Fibroblast of gingiva (primary cell): ENCODE results near the gene REEP2.

Experiments
- DNase-seq: peaks from one replicate; pipeline ENCODE4 v3.0.0-alpha.2; 2011; ENCODE audit warnings: low read depth

The REEP2 gene

DNA sequence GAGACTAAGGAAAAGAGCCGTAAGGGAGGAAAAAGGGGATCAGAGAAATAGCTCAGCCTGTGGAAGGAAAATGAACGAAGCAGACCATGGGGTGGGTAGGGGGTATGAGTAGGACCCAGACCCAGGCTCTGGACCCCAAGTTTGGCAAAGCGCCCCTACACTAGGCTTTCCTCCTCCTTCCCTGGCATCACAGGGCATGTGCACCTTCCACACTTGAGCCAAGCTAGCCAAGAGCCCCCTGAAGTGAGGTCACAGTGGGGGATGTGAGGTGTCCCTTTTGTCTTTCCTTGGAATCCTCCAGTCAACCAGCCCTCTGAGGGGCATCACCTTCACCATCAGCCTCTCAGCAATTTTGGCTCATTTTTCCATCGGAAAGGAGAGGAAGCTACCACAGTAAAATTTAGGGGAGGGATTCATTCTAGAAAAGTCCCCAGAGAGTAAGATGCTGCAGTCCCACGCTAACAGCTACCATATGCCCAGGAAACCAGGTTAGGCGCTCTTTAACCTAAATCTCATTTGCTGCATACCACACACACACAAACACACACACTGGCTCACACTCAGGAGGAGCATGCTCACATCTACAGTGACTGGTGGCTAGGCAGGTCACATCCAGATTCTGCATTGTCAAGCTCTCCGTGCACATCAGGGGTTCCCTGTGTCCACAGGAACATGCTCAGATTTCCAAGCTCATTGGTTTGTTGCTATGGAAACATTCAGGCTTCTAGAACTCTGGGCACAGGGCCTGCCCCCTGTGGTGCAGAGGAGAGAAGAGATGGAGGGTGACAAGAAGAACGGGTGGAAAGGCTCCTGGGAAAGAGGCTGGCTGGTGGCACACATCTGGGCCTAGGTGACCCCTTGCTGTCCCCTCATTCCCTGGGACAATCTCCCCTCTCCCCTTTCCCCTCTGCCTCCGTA lies 9.9 kb downstream of the REEP2 start:
- DNase-seq, result peak; percentile 81

DNA sequence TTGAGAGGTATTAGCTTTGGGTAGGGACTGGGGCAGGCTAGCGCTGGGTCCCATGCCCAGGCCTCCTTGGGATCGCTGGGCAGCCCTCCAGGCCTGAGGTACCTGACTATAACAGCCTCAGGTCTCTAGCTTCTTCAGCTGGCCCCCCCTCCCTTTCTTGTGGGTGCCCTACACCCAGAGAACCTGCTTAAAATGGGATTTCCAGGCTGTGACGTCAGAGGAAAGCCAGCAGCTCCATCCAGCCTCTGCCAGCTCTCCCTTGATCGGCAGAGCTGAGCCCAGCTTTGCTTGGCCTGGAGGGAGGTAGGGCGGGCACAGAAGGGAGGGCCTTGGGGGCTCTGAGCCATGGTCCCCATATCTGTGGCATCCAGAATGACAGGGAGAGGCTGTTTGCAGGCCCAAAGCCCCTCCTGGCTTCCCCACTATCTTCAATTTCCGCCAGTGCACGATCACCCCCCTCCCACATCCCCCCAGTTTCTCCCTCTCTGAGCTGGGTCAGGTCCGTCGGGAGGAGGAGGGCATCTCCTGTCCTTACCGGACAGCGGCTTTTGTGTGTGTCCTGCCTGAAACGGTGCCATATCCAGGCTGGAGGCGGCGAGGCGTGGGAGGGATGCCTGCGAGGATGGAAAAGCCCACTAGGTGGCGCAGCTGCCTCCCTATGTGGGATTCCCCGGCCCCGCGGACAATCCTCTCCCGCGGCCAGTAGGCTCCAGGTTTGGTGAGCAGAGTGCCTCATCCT lies 10.8 kb downstream of the REEP2 start:
- DNase-seq, result peak; percentile 68

DNA sequence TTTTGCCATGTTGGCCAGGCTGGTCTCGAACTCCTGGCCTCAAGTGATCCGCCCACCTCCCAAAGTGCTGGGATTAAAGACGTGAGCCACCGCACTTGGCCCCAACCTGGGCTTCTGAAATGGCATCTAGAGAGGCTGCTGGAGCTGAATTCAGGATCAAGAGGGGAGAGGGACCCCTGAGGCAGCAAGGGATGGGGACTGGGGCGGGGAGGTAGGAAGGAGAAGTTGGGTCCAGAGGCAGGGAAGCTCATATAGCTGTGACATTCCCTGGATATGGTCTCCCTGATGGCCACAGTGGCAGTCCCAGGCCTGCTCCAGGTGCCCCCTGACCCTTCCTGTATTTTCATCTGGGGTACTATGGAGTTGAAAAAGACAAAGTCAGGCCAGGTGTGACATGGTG lies 12.1 kb downstream of the REEP2 start:
- DNase-seq, result no peak

DNA sequence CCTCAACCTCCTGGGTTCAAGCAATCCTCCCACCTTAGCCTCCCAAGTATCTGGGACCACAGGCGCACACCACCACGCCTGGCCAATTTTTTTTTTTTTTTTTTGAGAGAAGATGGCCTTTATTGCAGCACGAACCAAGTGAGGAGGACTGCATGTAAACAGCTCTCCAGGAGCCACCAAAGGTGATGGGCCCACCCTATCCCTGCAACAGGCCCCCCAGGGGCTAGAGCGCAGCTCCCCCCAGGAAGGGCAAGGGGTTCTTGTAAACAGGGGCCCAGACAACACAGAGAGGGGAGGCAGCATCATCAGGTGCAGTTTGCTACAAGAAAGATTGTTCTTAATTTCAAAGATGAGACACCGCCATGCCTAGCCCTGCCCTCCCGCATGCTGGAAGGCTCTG lies 13.9 kb downstream of the REEP2 start:
- no peak for DNase-seq

DNA sequence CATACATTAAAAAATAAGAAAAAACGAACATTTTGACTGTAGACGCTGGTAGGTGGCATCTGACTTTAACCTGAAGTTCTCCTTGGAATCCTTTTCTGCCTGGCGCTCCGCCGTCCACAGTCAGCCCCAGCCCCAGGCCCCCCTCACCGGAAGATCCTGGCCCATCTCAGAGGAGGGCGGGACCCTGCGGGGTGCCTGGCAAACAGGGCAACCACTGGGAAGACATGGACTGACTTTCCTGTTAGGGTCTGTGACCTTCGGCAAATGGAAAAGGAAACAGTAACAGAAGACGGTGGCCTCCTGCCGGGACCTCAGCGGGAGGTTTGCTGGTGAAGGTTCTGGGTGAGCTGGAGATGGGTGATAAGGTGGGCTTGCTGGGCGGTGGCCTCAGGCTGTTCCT lies 14.7 kb downstream of the REEP2 start:
- DNase-seq, result no peak

DNA sequence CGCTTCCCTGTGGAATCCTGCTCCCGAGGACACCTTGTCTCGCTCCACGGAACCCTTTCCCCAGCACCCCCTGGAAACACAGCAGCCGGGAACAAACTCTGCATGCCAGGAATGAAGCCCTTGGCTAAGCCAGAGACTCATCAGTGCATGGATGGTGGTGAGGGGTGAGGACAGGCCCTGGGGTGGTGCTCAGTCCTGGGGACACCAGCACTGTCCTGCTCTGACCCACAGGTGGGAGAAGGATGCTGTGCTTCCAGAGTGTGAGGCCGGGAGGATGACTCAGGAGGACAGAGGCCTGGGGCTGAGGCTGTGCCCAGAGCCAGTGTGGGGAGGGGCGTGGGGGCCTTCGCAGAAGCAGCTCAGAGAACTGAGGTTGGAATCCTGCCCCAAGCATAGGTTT lies 15.3 kb downstream of the REEP2 start:
- no peak for DNase-seq

DNA sequence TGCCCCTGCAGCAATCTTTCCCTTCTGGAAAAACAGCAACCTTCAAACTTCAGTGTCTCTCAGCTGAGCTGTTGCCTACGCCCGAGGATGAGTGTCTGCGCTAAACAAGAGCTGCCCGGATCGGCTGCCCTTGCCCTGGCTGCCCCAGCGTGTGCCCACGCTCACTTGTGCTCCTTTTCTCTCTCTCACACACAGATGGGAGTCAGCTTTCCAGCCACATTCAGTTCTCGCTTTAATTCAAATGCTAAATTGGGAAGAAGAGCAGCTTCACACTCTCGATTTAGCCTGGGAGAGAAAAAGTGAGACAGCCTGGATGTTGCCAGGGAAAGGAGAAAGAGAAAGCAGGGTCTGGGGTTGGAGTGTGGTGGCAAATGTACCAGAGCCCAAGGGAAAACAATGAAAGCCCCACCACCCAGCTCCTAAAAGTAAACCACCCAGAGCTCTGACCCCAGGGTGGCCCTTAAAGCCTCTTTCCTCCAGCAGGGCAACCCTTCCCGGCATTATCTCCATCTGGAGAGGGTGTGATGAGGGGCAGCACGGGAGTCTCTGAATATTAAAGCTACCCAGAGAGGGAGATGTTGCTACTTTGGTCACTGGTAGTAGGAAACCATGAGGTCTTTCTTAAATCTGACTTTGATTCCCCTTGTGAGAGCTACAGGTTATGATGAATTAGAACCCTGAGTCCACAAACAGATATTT lies 16.5 kb downstream of the REEP2 start:
- no peak for DNase-seq

DNA sequence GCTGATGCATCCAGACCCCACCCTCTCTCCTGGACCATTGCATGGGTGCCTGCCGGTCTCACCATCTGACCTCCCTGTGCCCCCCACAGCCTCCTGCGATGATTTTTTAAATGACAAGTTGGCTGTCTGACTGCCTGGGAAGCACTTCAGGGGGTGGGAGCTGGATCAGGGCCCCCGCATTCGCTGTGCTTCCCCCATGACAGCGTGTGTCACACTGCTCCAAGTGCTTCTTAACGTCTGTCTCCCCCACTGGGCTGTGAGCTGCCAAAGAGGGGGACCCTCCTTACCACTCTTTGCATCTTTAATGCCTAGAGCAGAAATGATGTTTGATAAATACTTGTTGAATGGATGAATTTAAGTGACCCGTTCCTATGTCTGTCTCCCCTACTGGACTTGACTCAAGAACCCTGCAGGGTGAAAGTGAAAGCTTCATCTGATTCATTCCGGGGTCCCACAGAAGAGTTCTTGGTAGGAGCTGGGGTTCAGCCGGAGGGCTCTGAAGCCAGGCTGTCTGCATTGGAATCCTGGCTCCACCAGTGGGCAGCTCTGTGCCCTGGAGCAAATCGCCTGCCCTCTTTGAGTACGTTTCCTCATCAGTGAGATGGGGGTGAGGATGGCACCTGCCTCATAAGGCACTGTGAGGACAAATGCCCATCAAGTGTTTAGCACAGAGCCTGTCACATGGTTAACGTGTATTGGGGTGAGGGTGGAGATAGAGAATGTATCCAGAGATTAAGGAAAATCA lies 18.8 kb downstream of the REEP2 start:
- no peak for DNase-seq

DNA sequence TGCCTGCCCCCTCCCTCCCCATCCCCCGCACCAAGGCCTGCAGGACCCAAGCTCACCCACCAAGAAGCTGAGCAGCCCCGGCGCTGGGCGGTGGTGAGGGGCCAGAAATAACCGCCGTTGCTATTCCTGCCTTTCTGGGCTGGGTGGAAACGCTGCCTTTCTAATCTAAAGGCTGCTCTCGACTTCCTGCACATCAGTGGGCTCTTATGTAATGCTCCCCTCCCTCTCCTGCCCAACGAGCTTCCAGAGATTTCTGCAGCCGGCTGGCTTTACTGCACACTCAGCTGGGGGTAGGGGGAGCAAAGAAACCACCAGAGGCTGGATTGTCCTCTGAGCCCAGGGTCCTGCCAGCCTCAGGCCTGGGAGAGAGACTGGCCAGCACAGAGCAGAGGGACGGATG lies 19.5 kb downstream of the REEP2 start:
- no peak for DNase-seq

DNA sequence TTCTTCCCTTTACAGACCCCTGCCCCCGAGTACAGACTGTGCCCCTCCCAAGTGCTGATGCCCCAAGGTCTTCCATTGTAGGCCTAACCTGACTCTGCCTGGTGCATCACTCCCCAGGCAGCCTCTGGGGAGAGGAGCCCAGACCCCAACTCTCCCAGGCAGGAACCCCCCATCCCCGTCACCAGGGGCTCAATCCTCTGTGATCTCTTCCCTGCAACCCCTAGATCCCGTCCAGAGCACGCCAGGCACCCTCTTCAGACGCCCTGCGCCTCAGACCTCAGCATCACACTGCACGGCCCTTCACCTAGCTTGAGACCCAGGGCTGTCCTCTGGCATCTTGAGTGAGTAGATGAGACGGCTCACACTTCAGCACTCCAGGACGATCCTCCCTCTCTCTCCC lies 20.0 kb downstream of the REEP2 start:
- DNase-seq, result no peak

DNA sequence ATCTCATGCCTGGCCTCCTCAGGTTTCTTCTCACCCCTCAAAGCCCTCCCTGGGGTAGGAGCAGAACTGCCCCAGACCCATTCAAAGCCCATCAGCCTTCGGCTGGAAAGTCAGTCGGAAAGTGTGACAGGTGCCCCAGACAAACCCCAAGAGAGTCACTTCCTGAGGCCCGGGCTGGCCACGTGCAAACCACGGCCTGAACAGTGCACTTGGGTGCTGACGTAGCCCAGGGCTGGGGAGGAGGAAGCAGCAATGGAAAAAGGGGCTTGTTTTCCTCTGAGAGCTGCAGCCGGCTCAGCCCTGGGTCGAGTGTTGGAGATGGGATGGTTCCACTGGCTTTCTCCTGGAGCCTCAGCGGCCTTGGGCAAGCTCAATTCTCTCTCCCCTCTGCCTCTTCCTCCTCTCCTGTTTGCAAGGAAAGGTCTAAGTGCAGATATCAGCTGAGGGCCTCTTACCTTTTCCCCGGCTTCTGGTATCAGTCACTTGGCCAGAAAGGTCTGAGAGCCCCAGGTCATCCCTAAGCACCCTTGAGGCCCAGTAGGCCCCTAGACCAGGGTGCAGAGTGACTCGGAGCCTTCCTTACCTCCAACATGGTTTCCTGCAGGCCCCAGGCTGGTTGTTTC lies 20.6 kb downstream of the REEP2 start:
- DNase-seq, result no peak

DNA sequence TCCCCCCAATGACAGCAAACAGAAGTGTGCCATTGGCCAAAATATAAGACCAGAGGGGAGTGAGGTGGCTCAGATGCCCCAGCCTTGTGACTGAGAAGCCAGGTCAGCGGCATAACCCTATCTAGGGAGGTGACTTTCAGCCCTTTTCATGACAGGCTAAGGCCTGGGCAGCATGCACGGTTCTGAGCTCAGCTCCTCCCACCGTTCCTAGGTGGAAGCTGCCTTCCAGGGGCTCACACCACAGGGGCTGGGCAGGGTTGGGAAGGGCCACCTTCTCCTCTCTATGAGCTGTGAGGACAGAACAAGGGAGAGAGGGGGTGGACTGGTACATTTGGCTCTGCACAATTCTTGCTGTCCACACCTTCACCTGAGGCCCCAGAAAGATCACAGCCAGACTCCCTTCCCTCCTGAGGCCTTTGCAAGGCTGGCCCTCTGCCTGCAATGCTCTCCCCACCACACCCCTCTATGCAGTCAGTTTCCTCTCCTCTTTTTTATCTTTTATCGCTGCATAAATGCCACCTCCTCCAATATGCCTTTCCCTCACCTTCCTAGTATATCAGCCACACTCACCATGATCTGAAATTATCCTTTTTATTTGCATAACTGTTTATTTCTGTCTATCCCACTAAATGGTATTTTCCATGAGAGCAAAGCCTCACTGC lies 21.3 kb downstream of the REEP2 start:
- no peak for DNase-seq

DNA sequence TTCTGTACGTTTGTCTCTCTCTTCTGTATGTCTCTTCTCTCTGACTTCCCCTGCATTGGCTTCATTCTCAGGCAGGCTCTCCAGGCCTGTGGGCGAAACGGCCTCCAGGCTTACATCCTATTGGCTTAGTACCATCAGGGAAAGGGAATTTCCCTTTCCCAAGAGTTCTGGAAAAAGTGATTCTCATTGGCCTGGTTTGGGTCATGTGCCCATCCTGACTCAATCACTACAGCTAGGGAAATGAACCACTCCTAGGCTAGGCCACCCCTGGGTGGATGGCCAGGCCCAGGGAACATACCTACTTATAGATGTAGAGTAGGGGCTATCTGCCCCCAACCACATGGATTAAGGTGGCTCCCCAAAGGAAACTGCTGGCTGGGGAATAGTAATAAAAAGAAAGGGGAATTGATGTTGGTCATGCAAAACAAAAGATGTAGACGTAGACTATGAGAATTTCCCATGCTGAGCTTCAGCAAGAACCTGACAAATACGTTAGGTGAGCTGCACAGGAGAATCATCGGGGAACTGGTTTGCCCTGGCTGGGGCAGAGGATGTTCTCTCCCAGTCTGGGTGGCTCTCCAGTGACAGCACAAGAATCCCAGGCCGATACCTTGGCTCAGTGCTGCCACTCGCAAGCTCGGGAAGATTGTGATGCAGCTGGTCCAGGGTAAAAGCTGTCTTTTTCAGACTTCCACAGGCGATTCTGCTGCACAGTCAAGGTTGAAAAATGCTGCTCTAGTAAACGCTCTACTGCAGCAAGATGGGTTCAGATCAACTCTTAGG lies 22.7 kb downstream of the REEP2 start:
- DNase-seq, result peak; percentile 70

DNA sequence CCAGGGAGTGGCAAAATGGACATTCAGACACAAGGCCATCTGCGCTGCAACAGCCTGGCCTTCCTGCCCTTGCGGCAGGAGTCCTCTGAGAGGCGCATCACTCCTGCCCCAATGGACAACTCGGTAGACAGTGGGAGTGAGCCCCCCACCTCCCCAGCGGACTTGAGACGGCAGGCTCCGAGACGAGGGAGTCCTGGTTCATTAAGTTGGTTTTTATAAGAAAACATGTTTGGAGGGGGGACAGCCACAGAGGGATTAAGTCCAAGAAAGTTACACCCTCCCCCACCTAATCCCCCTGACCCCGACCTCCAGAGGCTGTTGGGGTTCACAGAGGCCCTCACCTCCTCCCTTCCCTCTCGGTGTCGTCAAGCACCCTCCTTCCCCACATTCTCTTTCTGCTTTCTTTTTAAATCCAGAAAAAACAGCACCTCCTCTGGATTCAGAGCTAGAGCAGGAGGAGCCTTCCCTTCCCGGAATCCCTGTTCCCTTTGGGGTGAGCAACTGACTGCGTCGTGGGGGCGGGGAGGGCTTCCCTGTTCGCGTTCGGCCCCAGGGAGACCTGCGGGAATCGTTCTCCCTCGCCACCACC lies 24.7 kb downstream of the REEP2 start:
- peak; percentile 46 for DNase-seq

DNA sequence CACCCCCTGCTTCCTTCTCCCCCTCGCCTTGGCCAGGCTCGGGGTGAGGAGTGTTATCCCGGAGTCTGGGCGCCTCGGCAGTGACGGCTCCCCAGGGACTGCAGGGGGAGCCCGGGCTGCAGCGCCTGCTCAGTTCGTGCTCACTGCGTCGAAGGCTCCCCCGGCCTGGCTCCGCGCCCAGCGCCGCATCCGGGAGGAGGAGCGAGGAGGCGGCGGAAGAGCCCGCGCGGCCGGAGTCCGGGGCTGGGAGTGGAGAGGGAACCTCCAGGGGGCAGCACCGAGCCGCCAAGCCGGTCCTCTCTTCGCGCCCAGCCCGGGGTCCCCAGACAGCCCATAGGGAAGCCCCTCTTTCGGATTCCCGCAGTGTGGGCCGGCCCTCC lies 25.1 kb downstream of the REEP2 start:
- peak; percentile 95 for DNase-seq

DNA sequence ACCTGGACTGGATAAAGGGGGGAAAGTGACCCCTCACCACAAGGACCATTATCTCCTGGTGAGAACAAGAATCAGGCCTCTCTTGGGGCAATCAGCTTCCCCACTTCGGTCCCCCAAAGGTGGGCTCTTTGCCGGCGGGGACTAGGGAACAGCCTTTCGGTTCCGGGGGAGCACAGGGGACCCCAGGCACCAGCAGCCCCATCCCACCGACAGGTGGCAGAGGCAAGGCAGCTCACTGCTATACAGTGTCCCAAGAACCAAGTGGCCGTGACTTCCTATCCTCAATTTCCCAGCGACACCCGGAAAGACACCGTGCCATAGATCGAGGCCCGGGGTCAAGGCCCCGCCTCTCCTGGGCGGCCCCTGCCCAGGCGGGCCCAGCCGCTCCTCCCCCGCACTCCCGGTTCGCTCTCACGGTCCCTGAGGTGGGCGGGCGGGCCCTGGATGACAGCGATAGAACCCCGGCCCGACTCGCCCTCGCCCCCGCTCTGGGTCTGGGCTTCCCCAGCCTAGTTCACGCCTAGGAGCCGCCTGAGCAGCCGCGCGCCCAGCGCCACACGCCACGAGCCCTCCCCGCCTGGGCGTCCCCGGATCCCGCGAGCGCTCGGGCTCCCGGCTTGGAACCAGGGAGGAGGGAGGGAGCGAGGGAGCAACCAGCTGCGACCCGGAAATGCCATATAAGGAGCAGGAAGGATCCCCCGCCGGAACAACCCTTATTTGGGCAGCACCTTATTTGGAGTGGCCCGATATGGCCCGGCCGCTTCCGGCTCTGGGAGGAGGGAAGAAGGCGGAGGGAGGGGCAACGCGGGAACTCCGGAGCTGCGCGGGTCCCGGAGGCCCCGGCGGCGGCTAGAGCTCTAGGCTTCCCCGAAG lies 25.8 kb downstream of the REEP2 start:
- peak; percentile 99 for DNase-seq

DNA sequence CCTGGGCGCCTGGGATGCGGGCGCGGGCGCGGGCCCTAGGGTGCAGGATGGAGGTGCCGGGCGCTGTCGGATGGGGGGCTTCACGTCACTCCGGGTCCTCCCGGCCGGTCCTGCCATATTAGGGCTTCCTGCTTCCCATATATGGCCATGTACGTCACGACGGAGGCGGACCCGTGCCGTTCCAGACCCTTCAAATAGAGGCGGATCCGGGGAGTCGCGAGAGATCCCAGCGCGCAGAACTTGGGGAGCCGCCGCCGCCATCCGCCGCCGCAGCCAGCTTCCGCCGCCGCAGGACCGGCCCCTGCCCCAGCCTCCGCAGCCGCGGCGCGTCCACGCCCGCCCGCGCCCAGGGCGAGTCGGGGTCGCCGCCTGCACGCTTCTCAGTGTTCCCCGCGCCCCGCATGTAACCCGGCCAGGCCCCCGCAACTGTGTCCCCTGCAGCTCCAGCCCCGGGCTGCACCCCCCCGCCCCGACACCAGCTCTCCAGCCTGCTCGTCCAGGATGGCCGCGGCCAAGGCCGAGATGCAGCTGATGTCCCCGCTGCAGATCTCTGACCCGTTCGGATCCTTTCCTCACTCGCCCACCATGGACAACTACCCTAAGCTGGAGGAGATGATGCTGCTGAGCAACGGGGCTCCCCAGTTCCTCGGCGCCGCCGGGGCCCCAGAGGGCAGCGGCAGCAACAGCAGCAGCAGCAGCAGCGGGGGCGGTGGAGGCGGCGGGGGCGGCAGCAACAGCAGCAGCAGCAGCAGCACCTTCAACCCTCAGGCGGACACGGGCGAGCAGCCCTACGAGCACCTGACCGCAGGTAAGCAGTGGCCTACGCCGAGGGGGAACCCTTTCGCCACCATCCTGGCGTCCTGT lies 26.6 kb downstream of the REEP2 start, which contains the start of gene EGR1:
EGR1 (plus strand) TSS at position 219 of the 864 bp plus-strand sequence; CDS start at position 502, 283 bp downstream.
- DNase-seq, result peak; percentile 96
